Stimulated activated effector memory CD8-positive, alpha-beta T cell treated with anti-CD3 and anti-CD28 coated beads, Interleukin-12 subunit alpha, Interleukin-12 subunit beta, amount 100 ng/mL, for 72 hours (primary cell): ENCODE data around the gene TTI1.

ENCODE experiments used
- ATAC-seq: fragments of 150-1000 bp; cut with Tn5 transposase; 2 replicates; pipeline ENCODE4 v1.10.0; 2021
- DNase-seq, 2 donors: peaks; one replicate each; pipeline ENCODE4 v3.0.0; 2021 to 2022; ENCODE audit warnings: low spot score in 2 of 2
- H3K27ac Mint-ChIP-seq: one replicate; pipeline ENCODE4 v1.8.0; 2022; ENCODE audit warnings: mild to moderate bottlenecking, mixed read lengths
- H3K36me3 Mint-ChIP-seq: one replicate; pipeline ENCODE4 v1.8.0; 2022; ENCODE audit warnings: mild to moderate bottlenecking, mixed read lengths
- H3K4me1 Mint-ChIP-seq: one replicate; pipeline ENCODE4 v1.8.0; 2022; ENCODE audit warnings: mixed read lengths
- H3K4me3 Mint-ChIP-seq: one replicate; pipeline ENCODE4 v1.8.0; 2022; ENCODE audit warnings: mild to moderate bottlenecking, mixed read lengths
- H3K9me3 Mint-ChIP-seq: one replicate; pipeline ENCODE4 v1.8.0; 2022; ENCODE audit warnings: mixed read lengths

The TTI1 gene

GRCh38 chr20:38008233-38008944 is 24.9 kb downstream of the TTI1 start:
- Mint-ChIP-seq H3K4me1 (peaks cover 20% of the 10 kb centered on the region), H3K27ac (no peak overlapping the region), H3K4me3 (no peak overlapping the region), H3K9me3 (no peaks in the 10 kb centered on the region), H3K36me3 (peaks cover 86% of the 10 kb centered on the region)
- no peak for DNase-seq
- peak; percentile 13 for ATAC-seq

GRCh38 chr20:38007526-38007925 is 25.7 kb downstream of the TTI1 start:
- ATAC-seq (no peak), DNase-seq (no peak)
- H3K4me1 Mint-ChIP-seq, result peaks cover 20% of the 10 kb centered on the region
- peaks cover 86% of the 10 kb centered on the region for H3K36me3 Mint-ChIP-seq
- no peaks in the 10 kb centered on the region for H3K9me3 Mint-ChIP-seq
- H3K27ac Mint-ChIP-seq, result no peak overlapping the region
- no peak overlapping the region for H3K4me3 Mint-ChIP-seq

- Mint-ChIP-seq H3K27ac (peak overlapping the region; percentile 2), H3K4me3 (peak overlapping the region; percentile 0), H3K9me3 (no peaks in the 10 kb centered on the region), H3K4me1 (peaks cover 27% of the 10 kb centered on the region), H3K36me3 (peaks cover 87% of the 10 kb centered on the region)
- DNase-seq (no peak), ATAC-seq (peak; percentile 51)
Measured at GRCh38 chr20:38005903-38006302, 27.4 kb downstream of the TTI1 start.

GRCh38 chr20:38004416-38004815 is 28.8 kb downstream of the TTI1 start:
- no peaks in the 10 kb centered on the region for H3K9me3 Mint-ChIP-seq
- H3K36me3 Mint-ChIP-seq, result peaks cover 88% of the 10 kb centered on the region
- ATAC-seq (no peak), DNase-seq (no peak)
- no peak overlapping the region for H3K4me3 Mint-ChIP-seq
- peak overlapping the region; percentile 83 for H3K27ac Mint-ChIP-seq
- peaks cover 38% of the 10 kb centered on the region for H3K4me1 Mint-ChIP-seq

GRCh38 chr20:38002422-38002821 is 30.8 kb downstream of the TTI1 start:
- Mint-ChIP-seq H3K4me1 (peaks cover 41% of the 10 kb centered on the region), H3K27ac (no peak overlapping the region), H3K4me3 (no peak overlapping the region), H3K36me3 (peaks cover 98% of the 10 kb centered on the region), H3K9me3 (no peaks in the 10 kb centered on the region)
- DNase-seq (no peak), ATAC-seq (no peak)

GRCh38 chr20:38001981-38002380 is 31.3 kb downstream of the TTI1 start:
- no peak overlapping the region for H3K27ac Mint-ChIP-seq
- DNase-seq (no peak), ATAC-seq (no peak)
- H3K4me1 Mint-ChIP-seq, result peaks cover 41% of the 10 kb centered on the region
- H3K9me3 Mint-ChIP-seq, result no peaks in the 10 kb centered on the region
- peaks cover 98% of the 10 kb centered on the region for H3K36me3 Mint-ChIP-seq
- H3K4me3 Mint-ChIP-seq, result no peak overlapping the region

GRCh38 chr20:38001173-38001875 is 31.9 kb downstream of the TTI1 start:
- H3K27ac Mint-ChIP-seq, result peak overlapping the region; percentile 65
- ATAC-seq (peak; percentile 96), DNase-seq (no peak)

GRCh38 chr20:38000293-38000692 is 33.0 kb downstream of the TTI1 start:
- Mint-ChIP-seq H3K9me3 (no peaks in the 10 kb centered on the region), H3K4me3 (no peak overlapping the region), H3K4me1 (peaks cover 28% of the 10 kb centered on the region), H3K36me3 (peaks cover 100% of the 10 kb centered on the region), H3K27ac (peak overlapping the region; percentile 65)
- ATAC-seq (no peak), DNase-seq (no peak)

More at GRCh38 chr20:38001173-38001875, 31.9 kb downstream of the TTI1 start:
- H3K9me3 Mint-ChIP-seq, result no peaks in the 10 kb centered on the region
- H3K4me3 Mint-ChIP-seq, result no peak overlapping the region
- H3K4me1 Mint-ChIP-seq, result peaks cover 35% of the 10 kb centered on the region
- peaks cover 100% of the 10 kb centered on the region for H3K36me3 Mint-ChIP-seq

GRCh38 chr20:37999526-38000263 is 33.6 kb downstream of the TTI1 start:
- no peak overlapping the region for H3K4me3 Mint-ChIP-seq
- DNase-seq (no peak), ATAC-seq (no peak)
- peaks cover 100% of the 10 kb centered on the region for H3K36me3 Mint-ChIP-seq
- peaks cover 22% of the 10 kb centered on the region for H3K4me1 Mint-ChIP-seq
- H3K9me3 Mint-ChIP-seq, result no peaks in the 10 kb centered on the region
- H3K27ac Mint-ChIP-seq, result peak overlapping the region; percentile 65

GRCh38 chr20:37997516-37997915 is 35.7 kb downstream of the TTI1 start:
- no peak for DNase-seq
- H3K9me3 Mint-ChIP-seq, result no peaks in the 10 kb centered on the region
- ATAC-seq, result no peak
- H3K36me3 Mint-ChIP-seq, result peaks cover 99% of the 10 kb centered on the region
- H3K4me3 Mint-ChIP-seq, result no peak overlapping the region
- no peak overlapping the region for H3K27ac Mint-ChIP-seq
- peaks cover 21% of the 10 kb centered on the region for H3K4me1 Mint-ChIP-seq

- Mint-ChIP-seq H3K36me3 (peaks cover 97% of the 10 kb centered on the region), H3K27ac (no peak overlapping the region), H3K4me1 (peaks cover 25% of the 10 kb centered on the region), H3K9me3 (no peaks in the 10 kb centered on the region), H3K4me3 (no peak overlapping the region)
- no peak for DNase-seq
- no peak for ATAC-seq
Measured at GRCh38 chr20:37995856-37996605, 37.2 kb downstream of the TTI1 start.

- peaks cover 97% of the 10 kb centered on the region for H3K36me3 Mint-ChIP-seq
- ATAC-seq (no peak), DNase-seq (no peak)
- H3K27ac Mint-ChIP-seq, result no peak overlapping the region
- H3K9me3 Mint-ChIP-seq, result no peaks in the 10 kb centered on the region
- no peak overlapping the region for H3K4me3 Mint-ChIP-seq
- H3K4me1 Mint-ChIP-seq, result peaks cover 28% of the 10 kb centered on the region
Measured at GRCh38 chr20:37994512-37994911, 38.7 kb downstream of the TTI1 start.

- no peaks in the 10 kb centered on the region for H3K9me3 Mint-ChIP-seq
- peaks cover 91% of the 10 kb centered on the region for H3K36me3 Mint-ChIP-seq
- no peak overlapping the region for H3K4me3 Mint-ChIP-seq
- DNase-seq (no peak), ATAC-seq (no peak)
- H3K4me1 Mint-ChIP-seq, result peaks cover 28% of the 10 kb centered on the region
- no peak overlapping the region for H3K27ac Mint-ChIP-seq
Measured at GRCh38 chr20:37992802-37993409, 40.4 kb downstream of the TTI1 start.

- no peak for DNase-seq
- Mint-ChIP-seq H3K27ac (peak overlapping the region; percentile 90), H3K4me3 (no peak overlapping the region), H3K4me1 (peaks cover 28% of the 10 kb centered on the region), H3K9me3 (no peaks in the 10 kb centered on the region), H3K36me3 (peaks cover 86% of the 10 kb centered on the region)
- no peak for ATAC-seq
Measured at GRCh38 chr20:37991908-37992307, 41.3 kb downstream of the TTI1 start.
